ENCODE measurements around the gene APBA3.

The APBA3 gene

GRCh38 chr19:3761382-3762129, at the start of gene APBA3:
APBA3 (minus strand) TSS chr19:3761692; CDS start chr19:3760264, 1,428 bp downstream.
- peak within 1 kb of the TSS; percentile 99 for H3K4me3 ChIP-seq (ENCODE audit: low read depth, low read length)
- TF ChIP-seq CTCF (conservative IDR thresholded peaks at IDR 0.05; ENCODE audit: low read depth, low read length): peak; percentile 75
- DNase-seq (ENCODE audit: low read depth): peak; percentile 92

GRCh38 chr19:3810708-3811355, 49.3 kb upstream of the APBA3 start:
- H3K4me3 ChIP-seq (ENCODE audit: low read depth, low read length): no peak overlapping the region
- DNase-seq (ENCODE audit: low read depth): no peak
- no peak for TF ChIP-seq CTCF (conservative IDR thresholded peaks at IDR 0.05; ENCODE audit: low read depth, low read length)

- H3K4me3 ChIP-seq (ENCODE audit: low read depth, low read length): no peak overlapping the region
- no peak for TF ChIP-seq CTCF (conservative IDR thresholded peaks at IDR 0.05; ENCODE audit: low read depth, low read length)
- DNase-seq (ENCODE audit: low read depth): no peak
These were observed 48.6 kb upstream of the APBA3 start for GRCh38 chr19:3809881-3810707.

- TF ChIP-seq CTCF (conservative IDR thresholded peaks at IDR 0.05; ENCODE audit: low read depth, low read length): no peak
- H3K4me3 ChIP-seq (ENCODE audit: low read depth, low read length): no peak overlapping the region
- DNase-seq (ENCODE audit: low read depth): no peak
These were observed 47.1 kb upstream of the APBA3 start for GRCh38 chr19:3808420-3809143.

- no peak overlapping the region for H3K4me3 ChIP-seq (ENCODE audit: low read depth, low read length)
- DNase-seq (ENCODE audit: low read depth): no peak
- TF ChIP-seq CTCF (conservative IDR thresholded peaks at IDR 0.05; ENCODE audit: low read depth, low read length): no peak
These were observed 46.3 kb upstream of the APBA3 start for GRCh38 chr19:3807574-3808354.

GRCh38 chr19:3807131-3807480, 45.6 kb upstream of the APBA3 start:
- TF ChIP-seq CTCF (conservative IDR thresholded peaks at IDR 0.05; ENCODE audit: low read depth, low read length): no peak
- no peak overlapping the region for H3K4me3 ChIP-seq (ENCODE audit: low read depth, low read length)
- no peak for DNase-seq (ENCODE audit: low read depth)

Measured in choroid plexus epithelial cell (primary cell).